ENCODE results near the gene TMEM250.

GRCh38 chr9:136156209-136157120 is 37.8 kb upstream of the TMEM250 start:
- TF ChIP-seq, protein P1, sequence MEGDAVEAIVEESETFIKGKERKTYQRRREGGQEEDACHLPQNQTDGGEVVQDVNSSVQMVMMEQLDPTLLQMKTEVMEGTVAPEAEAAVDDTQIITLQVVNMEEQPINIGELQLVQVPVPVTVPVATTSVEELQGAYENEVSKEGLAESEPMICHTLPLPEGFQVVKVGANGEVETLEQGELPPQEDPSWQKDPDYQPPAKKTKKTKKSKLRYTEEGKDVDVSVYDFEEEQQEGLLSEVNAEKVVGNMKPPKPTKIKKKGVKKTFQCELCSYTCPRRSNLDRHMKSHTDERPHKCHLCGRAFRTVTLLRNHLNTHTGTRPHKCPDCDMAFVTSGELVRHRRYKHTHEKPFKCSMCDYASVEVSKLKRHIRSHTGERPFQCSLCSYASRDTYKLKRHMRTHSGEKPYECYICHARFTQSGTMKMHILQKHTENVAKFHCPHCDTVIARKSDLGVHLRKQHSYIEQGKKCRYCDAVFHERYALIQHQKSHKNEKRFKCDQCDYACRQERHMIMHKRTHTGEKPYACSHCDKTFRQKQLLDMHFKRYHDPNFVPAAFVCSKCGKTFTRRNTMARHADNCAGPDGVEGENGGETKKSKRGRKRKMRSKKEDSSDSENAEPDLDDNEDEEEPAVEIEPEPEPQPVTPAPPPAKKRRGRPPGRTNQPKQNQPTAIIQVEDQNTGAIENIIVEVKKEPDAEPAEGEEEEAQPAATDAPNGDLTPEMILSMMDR (conservative IDR thresholded peaks at IDR 0.05; ENCODE audit: low read depth, low read length) = no peak
- no peak for TF ChIP-seq RAD21 (IDR thresholded peaks at IDR 0.05; ENCODE audit: low read length)
- no peak for TF ChIP-seq RFX5 (IDR thresholded peaks at IDR 0.05; ENCODE audit: low read depth, low read length)
- no peak for TF ChIP-seq MAFK (IDR thresholded peaks at IDR 0.05; ENCODE audit: low read depth, low read length)
- no peak for TF ChIP-seq POLR2A (IDR thresholded peaks at IDR 0.05; ENCODE audit: low read depth, low read length)
- TF ChIP-seq, protein P2, sequence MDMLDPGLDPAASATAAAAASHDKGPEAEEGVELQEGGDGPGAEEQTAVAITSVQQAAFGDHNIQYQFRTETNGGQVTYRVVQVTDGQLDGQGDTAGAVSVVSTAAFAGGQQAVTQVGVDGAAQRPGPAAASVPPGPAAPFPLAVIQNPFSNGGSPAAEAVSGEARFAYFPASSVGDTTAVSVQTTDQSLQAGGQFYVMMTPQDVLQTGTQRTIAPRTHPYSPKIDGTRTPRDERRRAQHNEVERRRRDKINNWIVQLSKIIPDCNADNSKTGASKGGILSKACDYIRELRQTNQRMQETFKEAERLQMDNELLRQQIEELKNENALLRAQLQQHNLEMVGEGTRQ (IDR thresholded peaks at IDR 0.05; ENCODE audit: low read depth, low read length) = no peak

Data from IMR-90 (cell line).